SK-MEL-5 (cell line): ENCODE results near the gene SUB1. TPM values are rescaled to one million over a fixed set of nuclear protein-coding genes. Genes with fewer than 3 reads are reported as not detected.
"Not testable (repeated sequence)": the region's sequence is repeated elsewhere in the genome, so short reads cannot be mapped to it uniquely, and the experiment has no call there.

Experiments used
- DNase-seq: peaks from one replicate; pipeline ENCODE4 v3.0.0-alpha.2; 2016; ENCODE audit warnings: low read depth, low spot score
- in situ Hi-C: cut with HindIII; loops from 2 replicates; pipeline ENCODE4 v1.10.0; 2016; ENCODE audit warnings: low sequenced_read_pairs, high pct_unique_total_duplicates, low pct_unique_long_range_greater_than_20kb
- polyA plus RNA-seq, 2 experiments: library from polyadenylated mRNA; depleted of rRNA; stranded (reverse); fragments of >200 nt; gene quantifications; 2 replicates each; pipeline ENCODE4 v1.2.3, GENCODE V29; 2015
- total RNA-seq: library from RNA; depleted of rRNA; stranded (reverse); fragments of >200 nt; shearing (Covaris generic); gene quantifications from 2 replicates; pipeline ENCODE4 v1.2.3, GENCODE V29; 2014; rRNA removed

SUB1 gene
- 500 and 514 TPM in 2 replicates for total RNA-seq
- polyA plus RNA-seq (2015; cell fraction: cytosol; rRNA removed) = 237 and 380 TPM in 2 replicates
- polyA plus RNA-seq (2015; cell fraction: nucleus; rRNA removed) = 80.9 and 141 TPM in 2 replicates

DNA sequence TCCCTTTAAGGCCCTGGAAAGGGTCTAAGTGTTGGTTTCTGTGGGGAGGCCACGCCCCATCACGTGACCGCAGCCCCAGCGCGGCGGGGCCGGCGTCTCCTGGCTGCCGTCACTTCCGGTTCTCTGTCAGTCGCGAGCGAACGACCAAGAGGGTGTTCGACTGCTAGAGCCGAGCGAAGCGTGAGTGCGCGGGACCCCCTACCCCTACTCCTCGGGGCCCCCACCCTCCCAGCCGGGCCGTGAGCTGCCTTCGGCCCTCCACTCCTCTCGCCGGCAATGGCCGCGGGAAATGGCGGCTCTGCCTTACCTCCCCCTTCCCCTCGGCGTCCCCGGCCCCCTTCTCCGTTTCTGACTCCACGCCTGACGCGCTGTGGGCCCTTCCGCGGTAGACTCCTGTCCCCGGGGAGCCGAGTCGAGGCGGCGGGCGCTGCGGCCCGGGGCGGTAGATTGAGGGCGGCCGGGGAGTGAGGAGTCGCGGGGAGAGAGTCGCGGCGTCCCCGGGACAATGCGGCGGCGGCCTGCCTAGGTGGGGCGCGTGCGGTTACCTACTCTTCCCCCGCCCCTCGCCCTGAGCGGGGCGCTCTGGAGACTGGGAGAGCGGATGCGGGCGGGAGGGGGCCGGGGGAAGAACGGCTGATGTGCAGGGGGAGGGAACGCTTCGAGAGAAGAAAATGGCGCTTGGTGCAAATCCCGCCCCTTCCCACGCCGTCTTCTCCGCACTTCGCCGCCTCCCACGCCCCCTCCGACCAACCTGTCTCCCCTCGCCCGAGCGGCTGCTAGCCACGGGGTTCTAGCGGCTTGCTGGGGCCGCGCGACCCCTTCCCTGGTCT, at the start of gene SUB1:
TSS of gene SUB1 (plus strand) at position 112 of the 830 bp plus-strand sequence. CDS start 2,956 bp downstream, outside the sequence.
- in situ Hi-C loops = no loop called here
- peak; percentile 97 for DNase-seq

DNA sequence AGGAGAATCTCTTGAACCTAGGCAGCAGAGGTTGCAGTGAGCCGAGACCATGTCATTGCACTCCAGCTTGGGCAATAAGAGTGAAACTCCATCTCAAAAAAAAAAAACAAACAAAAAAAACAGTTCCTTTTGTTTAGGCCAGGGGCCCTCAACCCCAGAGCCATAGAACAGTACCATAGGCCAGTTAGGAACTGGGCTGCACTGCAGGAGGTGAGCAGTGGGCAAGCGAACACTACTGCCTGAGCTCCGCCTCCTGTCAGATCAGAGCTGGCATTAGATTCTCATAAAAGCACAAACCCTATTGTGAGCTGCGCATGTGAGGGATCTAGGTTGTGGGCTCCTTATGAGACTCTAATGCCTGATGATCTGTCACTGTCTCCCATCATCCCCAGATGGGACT, 49.1 kb upstream of the SUB1 start:
- in situ Hi-C loops = no loop called here
- no peak for DNase-seq

DNA sequence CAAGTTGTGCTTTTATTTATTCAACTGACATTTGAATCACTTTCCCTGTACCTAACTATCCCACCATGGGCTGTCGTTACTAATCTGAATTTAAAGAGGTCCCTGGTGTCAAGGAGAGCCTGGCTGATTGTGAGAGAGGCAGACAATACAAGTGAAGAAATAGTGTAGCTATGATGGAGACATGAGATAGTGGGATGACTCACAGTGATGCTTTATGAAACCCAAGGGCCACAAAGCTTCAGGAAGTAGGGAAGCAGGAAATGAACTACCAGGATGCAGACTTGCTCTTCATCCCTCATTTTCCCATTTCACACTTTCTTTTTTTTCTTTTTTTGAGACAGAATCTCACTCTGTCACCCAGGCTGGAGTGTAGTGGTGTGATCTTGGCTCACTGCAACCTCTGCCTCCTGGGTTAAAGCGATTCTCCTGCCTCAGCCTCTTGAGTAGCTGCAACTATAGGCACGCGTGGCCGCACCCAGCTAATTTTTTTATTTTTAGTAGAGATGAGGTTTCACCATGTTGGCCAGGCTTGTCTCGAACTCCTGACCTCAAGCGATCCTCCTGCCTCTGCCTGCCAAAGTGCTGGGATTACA, 47.8 kb upstream of the SUB1 start:
- DNase-seq, in situ Hi-C loops: not testable (repeated sequence)

DNA sequence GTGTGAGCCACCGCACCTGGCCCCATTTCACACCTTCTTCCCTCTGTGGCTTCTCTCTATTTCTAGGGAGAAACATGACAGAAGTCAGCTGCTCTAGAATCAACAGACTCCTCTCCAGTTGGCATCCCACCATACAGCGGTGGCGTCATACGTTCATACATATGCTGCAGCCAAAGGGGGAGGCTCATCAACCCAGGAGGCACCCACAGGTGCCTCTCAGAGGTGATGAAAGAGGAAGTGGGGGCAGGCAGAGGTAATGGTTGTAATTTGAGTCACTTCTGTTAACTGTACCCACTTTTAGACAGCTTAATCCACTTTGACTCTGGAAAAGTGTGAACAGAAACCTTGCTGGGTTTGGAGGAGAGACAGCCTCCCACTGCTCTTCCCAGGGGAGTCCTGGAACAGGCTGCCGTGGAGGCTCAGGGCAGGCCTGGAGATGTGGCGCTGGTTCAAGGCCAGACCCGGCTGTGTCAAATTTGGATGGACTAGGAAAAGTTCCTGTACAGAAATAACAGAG, 47.3 kb upstream of the SUB1 start:
- in situ Hi-C loops = no loop called here
- DNase-seq = no peak

DNA sequence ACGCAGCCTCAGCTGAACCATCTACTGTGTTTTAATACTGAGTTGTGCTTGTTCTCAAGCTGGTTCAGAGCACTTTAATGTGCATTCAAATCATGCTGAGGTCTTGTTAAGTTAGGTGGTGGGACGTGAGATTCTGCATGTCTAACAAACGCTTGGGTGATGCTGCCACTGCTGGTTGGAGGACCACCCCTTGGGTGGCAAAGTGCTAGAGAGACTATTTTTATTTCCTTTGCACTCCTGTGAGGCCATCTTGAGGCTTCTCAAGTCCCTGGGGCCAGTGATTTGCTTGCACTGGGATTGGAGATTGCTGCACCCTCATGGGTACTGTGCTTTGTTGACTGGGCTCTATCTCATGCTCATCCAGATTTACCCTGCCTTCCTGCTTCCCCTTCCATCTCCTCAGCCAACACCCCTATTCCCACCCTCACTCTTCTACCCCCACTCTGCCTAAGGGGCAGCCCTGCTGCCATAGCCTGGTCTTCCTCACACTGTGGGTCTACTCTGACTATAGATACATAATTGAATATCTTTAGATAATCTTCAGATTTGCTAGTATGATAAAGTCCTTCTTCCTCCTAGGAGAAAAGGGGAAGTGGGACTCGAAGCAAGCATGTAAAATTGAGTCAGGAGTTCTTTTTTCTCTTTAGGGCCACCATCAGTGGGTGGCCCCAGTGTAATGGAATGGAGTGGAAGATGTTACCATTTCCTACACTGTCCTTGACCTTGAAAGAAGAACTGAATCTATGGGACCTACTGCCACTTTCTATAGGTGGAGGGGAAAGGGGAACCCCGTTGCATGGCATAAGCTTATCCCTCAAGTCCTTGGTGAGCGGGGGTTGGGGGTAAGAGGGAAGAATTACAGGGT, 45.1 kb upstream of the SUB1 start:
- no peak for DNase-seq
- in situ Hi-C loops = no loop called here

DNA sequence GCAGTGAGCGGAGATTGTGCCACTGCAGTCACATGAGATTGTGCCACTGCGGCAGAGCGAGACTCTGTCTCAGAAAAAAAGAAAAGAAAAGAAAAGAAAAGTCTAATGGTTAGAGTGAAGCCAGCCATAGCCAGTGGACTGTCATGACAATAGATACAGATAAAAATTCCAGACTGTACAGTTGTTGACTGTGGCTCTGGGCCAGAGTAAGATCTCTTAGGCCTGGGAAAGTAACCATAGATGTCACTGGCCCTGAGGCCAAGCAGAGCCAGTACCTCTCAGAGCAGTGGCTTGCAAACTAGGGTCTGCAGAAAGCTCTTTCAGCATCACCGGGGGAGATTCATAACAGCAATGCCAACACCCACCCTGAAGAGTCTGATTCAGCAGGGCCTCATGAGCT, 44.1 kb upstream of the SUB1 start:
- DNase-seq = no peak
- in situ Hi-C loops = no loop called here

DNA sequence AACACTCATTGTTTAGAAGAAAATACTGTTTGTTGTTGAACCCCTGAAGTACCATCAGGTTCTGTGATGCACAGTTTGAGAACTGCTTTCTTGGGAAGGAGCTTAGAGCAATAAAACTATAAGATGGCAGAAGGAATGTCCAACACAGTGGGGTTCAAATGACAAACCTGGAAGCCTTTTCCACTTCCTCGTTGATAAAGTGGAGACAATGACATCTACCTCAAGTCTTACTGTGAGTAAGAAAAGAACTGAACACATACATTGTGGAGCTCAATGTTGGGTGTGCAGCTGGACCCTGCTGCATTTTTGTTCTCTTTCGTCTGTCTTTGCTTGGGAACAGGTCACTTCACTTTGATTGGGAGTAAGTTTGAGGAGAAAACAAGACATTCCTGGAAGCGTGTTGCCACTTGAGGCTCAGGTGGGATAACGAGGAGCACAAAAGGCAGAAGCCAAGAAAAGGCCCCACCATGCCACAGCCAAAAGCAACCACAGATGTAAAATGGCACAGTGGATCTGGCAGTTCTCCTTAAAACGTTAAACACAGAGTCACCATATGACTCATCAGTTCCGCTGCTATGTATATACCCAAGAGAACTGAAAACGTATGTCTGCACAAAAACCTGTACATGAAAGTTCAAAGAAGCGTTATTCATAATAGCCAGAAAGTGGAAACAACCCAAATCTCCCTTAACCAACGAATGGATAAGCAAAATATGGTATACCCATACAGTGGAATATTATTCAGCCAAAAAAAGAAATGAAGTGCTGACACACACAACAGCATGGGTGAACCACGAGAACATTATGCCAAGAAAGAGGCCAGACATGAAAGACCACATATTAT, 42.9 kb upstream of the SUB1 start:
- in situ Hi-C loops = no loop called here
- no peak for DNase-seq

DNA sequence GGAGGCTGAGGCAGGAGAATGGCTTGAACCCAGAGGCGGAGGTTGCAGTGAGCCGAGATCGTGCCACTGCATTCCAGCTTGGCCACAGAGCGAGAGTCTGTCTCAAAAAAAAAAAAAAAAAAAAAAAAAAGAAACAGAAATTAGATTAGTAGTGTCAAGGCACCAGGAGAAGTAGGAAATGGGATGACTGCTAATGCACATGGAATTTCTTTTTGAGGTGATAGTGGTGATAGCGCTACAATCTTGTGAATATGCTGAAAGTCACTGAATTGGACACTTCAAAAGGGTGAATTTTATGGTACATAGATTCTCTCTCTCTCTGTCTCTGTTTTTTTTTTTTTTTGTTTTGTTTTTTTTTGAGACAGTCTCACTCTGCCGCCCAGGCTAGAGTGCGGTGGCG, 42.1 kb upstream of the SUB1 start:
- in situ Hi-C loops = no loop called here
- DNase-seq = no peak

DNA sequence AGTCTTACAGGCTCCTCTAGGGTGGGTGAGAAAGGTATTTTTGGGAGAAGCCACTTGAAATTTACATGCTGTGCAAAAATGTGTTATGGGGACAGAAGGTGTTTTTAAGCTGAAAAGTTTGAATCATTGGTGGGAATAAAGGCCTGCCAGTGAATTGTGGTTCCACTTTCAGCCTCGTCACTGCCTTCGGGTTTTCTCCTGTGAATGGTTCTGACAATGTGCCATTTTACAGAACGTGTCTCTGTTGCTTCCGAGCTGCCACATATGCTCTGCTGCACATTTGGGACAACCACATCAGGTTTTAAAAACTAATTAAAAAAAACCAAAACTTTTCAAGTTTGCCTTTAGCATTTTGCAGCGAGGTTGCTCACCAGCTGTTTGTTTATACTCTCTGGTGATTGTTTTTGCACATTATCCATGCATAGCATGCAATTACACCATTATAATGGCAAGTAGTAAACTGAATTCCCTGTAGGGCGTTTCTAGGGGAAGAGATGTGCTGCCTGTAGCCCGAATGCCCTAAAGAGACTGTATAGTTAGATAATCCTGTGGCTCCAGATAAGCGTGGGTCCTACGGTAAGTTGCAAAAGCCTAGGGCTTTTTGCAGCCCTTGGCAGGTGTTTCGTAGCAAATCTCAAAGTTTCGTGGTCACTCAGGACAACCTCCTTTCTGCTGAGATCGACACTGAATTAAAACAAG, 40.1 kb upstream of the SUB1 start:
- in situ Hi-C loops = no loop called here
- no peak for DNase-seq

DNA sequence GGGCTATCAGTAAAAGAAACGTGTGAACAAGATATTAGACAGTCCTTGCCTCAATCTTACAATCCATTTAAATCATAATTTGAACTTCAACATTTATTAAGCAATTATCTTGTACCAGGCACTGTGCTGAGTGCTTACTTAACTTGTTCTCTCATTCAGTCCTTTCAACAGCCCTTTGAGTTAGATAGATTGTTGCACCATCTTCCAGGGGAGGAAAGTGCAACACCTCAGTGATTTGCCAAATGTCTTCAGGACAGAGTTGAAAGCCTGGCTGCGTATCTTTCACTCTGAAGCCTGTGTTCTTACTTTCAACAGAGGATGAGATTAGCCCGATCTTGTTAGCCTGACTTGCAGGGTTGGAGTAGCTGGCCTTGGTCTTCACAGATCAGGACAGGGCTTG, 34.2 kb upstream of the SUB1 start:
- in situ Hi-C loops = no loop called here
- DNase-seq = no peak

DNA sequence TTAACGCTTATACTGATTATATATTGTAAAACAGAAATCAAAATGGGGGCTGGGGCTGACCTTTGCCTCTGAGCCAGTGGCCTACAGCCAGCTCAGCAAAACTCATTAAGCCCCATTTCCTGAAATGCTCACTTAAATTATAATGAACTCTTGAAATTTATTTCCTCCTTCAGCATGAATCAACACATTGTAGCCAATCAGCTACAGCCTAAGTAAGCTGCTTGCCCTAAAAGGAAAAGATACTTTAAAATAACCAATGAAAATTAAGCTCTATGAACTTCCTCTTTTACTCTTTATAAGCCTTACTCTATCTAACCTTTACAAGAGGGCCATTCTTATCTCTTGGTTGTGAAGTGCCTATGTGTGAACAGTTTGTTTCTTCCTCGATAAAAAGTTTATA, 33.5 kb upstream of the SUB1 start:
- DNase-seq = no peak
- in situ Hi-C loops = no loop called here

DNA sequence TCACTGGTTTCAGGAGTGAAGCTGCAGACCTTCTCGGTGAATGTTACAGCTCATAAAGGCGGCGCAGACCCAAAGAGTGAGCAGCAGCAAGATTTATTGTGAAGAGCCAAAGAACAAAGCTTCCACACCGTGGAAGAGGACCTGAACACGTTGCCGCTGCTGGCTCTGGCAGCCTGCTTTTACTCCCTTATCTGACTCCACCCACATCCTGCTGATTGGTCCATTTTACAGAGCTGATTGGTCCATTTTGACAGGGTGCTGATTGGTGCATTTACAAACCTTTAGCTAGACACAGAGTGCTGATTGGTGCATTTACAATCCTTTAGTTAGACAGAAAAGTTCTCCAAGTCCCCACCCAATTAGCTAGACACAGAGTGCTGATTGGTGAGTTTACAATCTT, 32.9 kb upstream of the SUB1 start:
- in situ Hi-C loops, DNase-seq: not testable (repeated sequence)

DNA sequence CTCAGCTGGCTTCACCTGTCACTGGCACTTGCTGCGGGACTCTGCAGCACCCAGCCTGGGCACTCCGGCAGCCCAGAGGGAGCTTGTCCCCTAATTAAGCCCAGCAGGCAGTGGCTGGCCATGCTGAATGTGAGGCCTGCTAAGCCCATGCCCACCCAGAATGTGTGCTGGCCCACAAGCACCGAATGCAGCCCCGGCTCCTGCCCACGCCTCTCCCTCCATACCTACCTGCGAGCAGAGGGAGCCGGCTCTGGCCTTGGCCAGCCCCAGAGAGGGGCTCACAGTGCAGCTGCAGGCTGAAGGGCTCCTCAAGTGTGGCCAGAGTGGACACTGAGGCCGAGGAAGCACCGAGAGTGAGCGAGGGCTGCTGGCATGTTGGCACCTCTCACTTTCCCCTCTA, 32.4 kb upstream of the SUB1 start:
- no peak for DNase-seq
- in situ Hi-C loops = no loop called here

DNA sequence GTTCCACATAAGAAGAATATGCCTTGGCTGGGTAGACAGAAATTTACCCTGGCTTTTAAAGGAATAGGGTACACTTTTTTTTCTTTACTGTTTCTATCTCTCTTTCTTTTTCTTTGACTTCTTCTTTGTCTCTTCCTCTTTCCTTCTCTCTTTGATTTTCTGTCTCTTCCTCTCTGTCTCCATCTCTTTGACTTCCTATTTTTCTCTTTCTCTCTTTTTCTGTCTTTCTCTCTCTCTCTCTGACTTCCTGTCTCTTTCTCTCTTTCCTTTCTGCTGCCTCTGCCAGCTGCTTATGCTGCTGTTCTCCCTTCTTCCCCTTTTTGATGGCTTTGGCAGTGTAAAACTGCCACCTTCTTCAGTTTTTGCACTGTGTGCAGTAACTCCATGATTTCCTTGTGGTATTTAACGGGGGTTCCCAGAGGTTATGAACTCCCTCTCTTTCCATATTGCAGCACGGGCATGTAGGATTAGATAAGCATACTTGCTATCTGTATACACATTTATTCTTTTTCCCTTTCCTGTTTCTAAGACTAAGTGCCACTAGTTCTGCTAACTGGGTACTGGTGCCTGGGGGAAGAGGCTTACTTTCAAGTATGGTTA, 31.1 kb upstream of the SUB1 start:
- DNase-seq, in situ Hi-C loops: not testable (repeated sequence)

DNA sequence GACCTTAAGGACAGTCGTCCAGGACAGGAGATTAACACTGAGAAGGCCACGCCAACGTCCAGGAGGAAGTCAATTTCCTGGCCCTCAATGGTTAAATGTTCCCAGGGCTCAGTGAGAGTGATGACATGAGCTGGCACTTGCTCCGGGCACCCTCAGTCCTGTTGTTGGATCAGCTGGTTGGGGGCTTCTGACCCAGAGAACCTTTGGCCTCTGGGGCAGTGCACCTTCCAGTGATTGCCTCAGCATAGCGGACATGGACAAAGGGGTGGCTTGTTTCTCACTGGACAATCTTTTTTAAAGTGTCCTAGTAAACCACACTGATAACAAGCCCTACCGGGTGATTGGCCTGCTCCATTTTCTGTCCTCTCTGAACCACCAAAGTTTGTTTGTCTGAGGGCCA, 28.8 kb upstream of the SUB1 start:
- in situ Hi-C loops = not testable (repeated sequence)

DNA sequence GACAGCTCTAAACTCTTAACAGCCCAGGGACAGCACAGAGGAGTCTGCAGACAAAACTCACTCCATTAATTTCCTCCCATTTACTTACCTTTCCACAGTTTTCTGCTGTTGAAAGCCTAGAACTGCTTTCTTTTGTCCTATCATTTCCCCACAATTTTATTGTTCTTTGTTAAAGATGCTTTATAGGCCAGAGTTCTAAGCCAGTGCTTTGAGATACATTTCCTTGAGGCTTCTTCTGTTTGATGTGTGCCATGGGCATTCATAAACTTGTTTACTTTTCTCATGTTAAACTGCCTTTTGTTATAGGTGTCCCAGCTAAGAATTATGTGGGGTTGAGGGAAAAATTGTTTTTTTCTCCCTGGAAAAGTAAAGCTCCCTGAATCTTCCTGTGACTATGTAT, 25.9 kb upstream of the SUB1 start:
- in situ Hi-C loops = no loop called here

More for the DNA sequence above, 28.8 kb upstream of the SUB1 start:
- not testable (repeated sequence) for DNase-seq

More for the DNA sequence above, 25.9 kb upstream of the SUB1 start:
- DNase-seq = no peak
